Measurements from ENCODE around the gene GCC2. TPM values are rescaled to one million over a fixed set of nuclear protein-coding genes. Genes with fewer than 3 reads are reported as not detected.
A peak's percentile ranks its signal among the peaks of the same experiment; 100 is the strongest.
"Not testable (repeated sequence)": the region's sequence is repeated elsewhere in the genome, so short reads cannot be mapped to it uniquely, and the experiment has no call there.

Gene GCC2
- total RNA-seq, 2 donors from 2014 or later: 18.4 to 25.0 TPM

- ATAC-seq (peak; percentile 50 to 86), DNase-seq (no peak)
- intact Hi-C loops (cut with DNase I): no loop called here
Observed at GRCh38 chr2:108553209-108553919, 104.4 kb downstream of the GCC2 start.

GRCh38 chr2:108554528-108554927, 105.5 kb downstream of the GCC2 start:
- DNase-seq (peak; percentile 58), ATAC-seq (peak; percentile 68 to 81)
- intact Hi-C loops (cut with DNase I): no loop called here

GRCh38 chr2:108555572-108555971, 106.6 kb downstream of the GCC2 start:
- DNase-seq: no peak
- intact Hi-C loops (cut with DNase I): no loop called here
- peak; percentile 34 to 35 for ATAC-seq

GRCh38 chr2:108556581-108556980, 107.6 kb downstream of the GCC2 start:
- DNase-seq; intact Hi-C loops (cut with DNase I); ATAC-seq: not testable (repeated sequence)

Other genes with a start within 250 kb of the GCC2 start
- gene SULT1C3, start 209.2 kb upstream of the GCC2 start, total RNA-seq: not detected
- gene SULT1C2, start 160.3 kb upstream of the GCC2 start, total RNA-seq: under 1 TPM; 0.24 to 0.86 TPM
- 1 to 10 TPM; 4.5 to 9.6 TPM for gene SULT1C4, start 71.3 kb upstream of the GCC2 start, total RNA-seq
- 10 to 100 TPM; 59.8 to 65.2 TPM for gene LIMS1, start 85.3 kb downstream of the GCC2 start, total RNA-seq

Data from left cardiac atrium (tissue), 4 donors.